HG03139 (cell line): ENCODE data around the gene LGALS7B.
"Not testable (repeated sequence)": the region's sequence is repeated elsewhere in the genome, so short reads cannot be mapped to it uniquely, and the experiment has no call there.

Experiments used
- ATAC-seq: cut with Tn5 transposase; IDR thresholded peaks from one replicate; pipeline ENCODE4 v1.9.1; 2021; ENCODE audit not compliant: unreplicated experiment

The LGALS7B gene

GRCh38 chr19:38793671-38794070, 4.7 kb downstream of the LGALS7B start:
- ATAC-seq = no peak

DNA sequence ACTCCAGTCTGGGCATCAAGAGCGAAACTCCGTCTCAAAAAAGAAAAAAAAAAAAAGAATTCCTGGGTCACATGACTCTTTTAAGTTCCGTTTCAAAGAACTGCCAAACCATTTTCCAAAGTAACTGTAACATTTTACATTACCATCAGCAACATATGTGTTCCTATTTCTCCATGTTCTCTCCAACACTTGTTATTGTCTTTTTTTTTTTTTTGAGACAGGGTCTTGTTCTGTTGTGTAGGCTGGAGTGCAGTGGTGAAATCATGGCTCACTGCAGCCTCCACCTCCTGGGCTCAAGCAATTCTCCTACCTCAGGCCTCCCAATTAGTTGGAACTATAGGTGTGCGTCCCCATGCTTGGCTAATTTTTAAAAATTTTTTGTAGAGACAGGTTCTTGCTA, 6.5 kb downstream of the LGALS7B start:
- no peak for ATAC-seq

- ATAC-seq = no peak
Observed at GRCh38 chr19:38796154-38796553, 7.2 kb downstream of the LGALS7B start.

DNA sequence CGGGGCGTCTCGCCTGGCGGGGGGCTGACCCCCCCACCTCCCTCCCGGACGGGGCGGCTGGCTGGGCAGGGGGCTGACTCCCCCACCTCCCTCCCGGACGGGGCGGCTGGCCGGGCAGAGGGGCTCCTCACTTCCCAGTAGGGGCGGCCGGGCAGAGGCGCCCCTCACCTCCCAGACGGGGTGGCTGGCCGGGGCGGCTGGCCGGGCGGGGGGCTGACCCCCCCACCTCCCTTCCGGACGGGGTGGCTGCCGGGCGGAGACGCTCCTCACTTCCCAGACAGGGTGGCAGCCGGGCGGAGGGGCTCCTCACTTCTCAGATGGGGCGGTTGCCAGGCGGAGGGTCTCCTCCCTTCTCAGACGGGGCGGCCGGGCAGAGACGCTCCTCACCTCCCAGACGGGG, 8.8 kb downstream of the LGALS7B start:
- not testable (repeated sequence) for ATAC-seq

- ATAC-seq = no peak
Observed at GRCh38 chr19:38799104-38799503, 10.1 kb downstream of the LGALS7B start.

DNA sequence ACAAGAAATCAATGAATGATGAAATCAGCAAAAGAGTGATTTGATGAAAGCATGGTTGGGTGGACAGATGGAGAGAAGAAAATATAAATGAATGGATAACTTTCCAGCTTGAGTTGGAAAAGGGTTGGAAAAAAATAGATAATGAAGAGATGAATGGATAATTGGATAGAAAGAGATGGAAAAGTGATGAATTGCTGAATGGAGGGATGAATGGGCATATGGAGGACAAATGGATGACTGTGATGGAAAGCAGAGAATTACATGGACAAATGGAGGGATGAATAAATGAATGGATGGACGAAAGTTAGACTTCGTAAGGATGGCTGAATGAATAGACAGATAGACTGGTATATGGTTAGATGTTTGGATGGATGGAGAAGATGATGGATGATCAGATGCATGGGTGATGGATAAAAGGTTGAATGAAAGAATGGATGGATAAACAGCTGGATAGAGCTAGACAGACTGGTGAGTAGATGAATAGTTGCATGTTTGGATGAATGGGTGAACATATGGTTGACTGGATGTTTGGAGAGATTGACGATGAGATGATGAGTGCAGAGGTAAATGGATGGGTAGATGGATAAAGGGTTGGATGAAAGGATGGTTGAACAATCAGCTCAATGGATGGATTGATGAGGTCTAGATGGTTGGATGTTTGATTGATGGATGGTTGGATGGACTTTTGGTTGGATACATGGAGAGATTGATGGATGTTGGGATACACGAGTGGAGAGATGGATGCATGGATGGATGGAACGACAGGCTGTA, 11.8 kb downstream of the LGALS7B start:
- no peak for ATAC-seq

- no peak for ATAC-seq
Observed at GRCh38 chr19:38801359-38802095, 12.5 kb downstream of the LGALS7B start.

DNA sequence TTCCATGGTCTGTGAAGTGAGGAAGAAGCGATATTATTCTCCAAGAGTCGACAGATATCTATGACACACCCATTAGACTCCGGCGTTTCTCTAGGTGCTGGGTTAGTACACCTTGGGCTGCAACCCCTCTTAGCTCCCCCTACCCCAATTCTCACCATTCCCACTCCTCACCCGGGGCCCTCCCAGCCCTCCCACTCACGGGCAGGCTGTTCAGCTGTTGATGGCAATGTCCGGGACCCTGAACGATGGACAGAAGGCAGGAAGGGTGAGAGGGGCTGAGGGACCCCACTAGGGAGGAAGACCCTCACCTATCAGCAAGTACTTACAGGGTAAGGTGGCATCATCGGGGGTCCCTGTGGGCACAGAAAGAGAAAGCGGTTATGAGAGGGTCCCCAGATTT, 14.5 kb downstream of the LGALS7B start:
- ATAC-seq = no peak

- no peak for ATAC-seq
Observed at GRCh38 chr19:38805180-38805579, 16.2 kb downstream of the LGALS7B start.

DNA sequence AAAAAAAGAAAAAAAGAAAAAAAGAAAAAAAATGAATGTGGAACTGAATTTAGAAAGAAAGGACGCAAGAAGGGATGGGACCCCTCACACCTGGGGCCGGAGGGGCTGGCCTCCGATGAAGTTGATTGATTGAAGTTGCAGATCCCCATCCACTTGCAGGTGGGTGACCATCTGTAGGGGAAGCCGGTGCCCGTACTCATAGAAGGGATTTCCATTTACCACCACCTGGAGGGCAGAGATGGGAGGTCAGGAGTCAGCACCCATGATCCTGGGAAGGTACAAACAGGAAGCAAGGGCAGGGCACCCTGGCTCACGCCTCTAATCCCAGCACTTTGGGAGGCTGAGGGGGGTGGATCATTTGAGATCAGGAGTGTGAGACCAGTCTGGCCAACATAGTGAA, 17.4 kb downstream of the LGALS7B start:
- ATAC-seq = no peak

GRCh38 chr19:38807374-38808098, 18.5 kb downstream of the LGALS7B start:
- ATAC-seq = not testable (repeated sequence)

DNA sequence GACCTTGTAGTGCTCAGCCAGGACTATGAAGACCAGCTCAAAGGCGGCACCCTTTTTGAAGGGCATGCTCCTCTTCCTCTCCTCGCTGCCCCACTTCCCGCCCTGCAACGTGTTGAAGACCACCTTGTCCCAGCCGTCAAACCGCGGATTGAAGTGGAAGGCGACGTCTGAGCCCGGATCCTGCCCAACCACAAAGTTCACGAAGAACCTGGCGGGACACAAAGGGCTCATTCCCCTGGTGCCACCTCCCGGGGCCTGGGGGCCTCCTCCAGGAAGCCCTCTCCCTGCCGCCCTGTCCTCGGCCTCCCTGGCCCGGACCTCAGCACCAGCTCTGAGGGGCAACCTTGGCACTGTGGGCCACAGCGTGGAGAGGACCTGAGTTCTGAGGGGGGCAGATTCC, 19.7 kb downstream of the LGALS7B start:
- no peak for ATAC-seq

GRCh38 chr19:38809592-38810252, 20.7 kb downstream of the LGALS7B start:
- ATAC-seq = no peak

DNA sequence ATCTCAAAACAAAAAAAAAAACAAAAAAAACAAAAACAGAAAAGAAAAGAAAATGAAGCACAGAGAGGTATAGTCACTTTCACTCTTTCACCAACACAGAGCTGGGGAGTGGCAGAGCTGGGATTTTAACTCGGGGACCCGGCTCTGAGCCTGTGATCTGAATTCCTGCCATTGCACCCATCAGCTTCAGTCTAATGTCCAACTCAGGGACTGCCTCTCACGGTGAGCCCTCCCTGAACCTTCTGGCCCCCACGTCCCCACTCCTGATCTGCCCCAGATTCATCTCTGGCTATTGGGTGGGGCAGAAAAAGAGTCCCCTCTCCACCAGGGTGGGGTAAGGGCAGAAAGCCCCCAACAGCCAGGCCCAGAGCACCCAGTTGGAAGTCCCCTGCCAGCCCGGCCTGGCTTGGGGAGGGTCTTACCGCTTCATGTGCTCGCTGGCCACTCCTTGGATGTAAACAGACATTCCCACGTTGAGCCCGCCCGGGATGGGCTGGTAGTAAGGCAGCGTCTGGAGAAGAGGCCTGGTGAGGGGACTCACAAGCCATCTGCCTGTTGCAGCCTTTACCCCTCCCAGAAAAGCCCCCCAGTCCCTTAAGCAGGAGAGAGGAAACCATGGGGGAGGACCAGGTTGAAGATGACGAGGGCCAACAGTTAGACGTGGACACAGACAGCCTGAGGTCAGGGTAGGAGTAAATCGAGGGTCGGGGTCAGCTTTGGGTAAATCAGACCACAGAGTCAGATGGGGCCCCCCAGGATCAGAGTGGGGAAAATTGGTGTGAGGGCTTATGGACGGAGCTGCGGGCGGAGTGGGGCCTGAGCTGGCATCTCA, 23.2 kb downstream of the LGALS7B start:
- no peak for ATAC-seq

- no peak for ATAC-seq
Observed at GRCh38 chr19:38812841-38813320, 23.9 kb downstream of the LGALS7B start, which contains the start of gene LGALS4. TSS of gene LGALS4 (minus strand) at chr19:38812945. CDS start at chr19:38812886, 59 bp downstream.

- no peak for ATAC-seq
Observed at GRCh38 chr19:38813323-38813722, 24.3 kb downstream of the LGALS7B start.

DNA sequence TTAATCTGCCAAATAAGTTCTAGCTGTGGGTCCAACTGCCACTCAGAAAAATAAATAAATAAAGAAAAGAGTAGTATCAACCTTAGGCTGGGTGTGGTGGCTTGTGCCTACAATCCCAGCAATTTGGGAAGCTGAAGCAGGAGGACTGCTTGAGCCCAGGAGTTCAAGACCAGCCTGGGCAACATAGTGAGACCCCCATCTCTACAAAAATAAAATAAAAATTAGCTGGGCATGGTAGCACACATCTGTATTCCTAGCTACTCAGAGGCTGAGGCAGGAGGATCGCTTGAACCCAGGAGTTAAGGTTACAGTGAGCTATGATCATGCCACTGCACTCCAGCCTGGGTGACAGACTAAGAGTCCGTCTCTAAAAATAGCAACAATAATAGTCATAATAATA, 24.9 kb downstream of the LGALS7B start:
- not testable (repeated sequence) for ATAC-seq

- no peak for ATAC-seq
Observed at GRCh38 chr19:38815059-38816001, 26.3 kb downstream of the LGALS7B start.
